Inflammatory macrophage treated with lipopolysaccharide for 4 hours (primary cell): ENCODE results near the gene ZMYND12.

Experiments used
- DNase-seq: peaks from one replicate; pipeline ENCODE4 v3.0.0-alpha.2; 2020

The ZMYND12 gene

DNA sequence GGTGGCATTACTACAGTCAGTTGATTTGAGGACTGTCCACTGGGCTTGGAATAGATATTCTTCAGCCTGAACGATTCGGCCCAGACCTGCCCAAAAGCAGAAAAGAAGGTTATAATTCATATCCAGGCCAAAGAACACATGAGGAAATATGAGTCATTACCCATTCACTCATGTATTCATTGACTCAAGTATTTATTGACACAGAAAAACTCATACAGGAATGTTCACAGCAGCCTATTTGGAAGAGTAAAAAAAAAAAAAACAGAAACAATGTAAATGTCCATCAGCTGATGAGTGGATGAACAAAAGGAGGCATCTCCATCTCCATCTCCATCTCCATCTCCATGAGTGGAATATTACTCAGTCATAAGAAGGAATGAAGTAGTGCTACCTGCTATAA lies 15.9 kb downstream of the ZMYND12 start:
- DNase-seq = no peak

DNA sequence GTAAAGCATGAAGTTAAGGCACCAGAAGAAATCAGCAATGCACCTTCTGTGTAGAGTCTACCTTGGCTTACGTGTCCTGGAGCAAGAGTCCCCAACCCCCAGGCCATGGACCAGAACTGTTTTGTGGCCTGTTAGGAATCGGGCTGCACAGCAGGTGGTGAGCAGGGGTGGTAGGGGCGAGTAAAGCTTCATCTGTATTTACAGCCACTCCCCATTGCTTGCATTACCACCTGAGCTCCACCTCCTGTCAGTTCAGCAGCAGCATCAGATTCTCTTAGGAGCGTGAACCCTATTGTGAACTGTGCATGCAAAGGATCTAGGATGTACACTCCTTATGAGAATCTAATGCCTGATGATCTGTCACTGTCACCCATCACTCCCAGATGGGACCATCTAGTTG lies 21.5 kb downstream of the ZMYND12 start:
- DNase-seq = no peak

DNA sequence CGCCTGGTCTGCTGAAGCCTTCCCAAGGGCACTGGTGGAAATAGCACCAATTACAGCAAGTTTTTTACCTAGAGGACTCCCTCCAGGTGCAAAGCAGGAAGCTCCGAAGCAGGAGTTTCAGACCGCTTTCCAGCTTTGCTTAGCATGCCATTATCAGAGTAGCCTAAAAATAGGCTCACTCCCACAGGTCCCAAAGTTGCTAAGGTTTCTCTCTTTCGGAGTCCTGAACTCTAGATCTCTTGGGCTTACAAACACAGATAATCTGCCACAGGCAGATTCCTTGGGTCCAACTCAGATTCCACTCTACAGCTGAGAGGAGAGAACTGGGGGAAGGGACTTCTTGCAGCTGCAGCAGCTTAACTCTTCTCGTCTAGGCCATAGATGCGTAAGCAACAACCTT lies 22.5 kb downstream of the ZMYND12 start:
- DNase-seq = no peak

- no peak for DNase-seq
These were observed 23.1 kb downstream of the ZMYND12 start for GRCh38 chr1:42432714-42433113.

DNA sequence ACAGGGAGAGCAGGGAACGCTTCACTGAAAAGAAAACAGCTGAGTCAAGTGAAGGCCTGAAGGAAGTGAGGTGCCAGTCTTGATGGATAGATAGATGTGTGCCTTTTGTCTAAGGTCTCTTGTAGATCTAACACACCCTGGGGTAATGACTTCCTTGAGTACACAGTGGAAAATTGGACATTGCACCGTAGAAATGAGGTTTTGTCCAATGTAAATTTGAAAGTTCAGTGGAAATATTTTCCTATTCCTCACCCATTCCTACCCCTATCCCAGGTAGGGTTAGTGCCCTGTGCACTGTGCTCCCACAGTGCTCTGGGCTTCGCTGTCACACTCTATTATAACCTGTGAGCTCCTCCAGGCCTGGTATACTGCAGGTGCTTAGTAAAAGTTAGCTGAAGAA lies 24.3 kb downstream of the ZMYND12 start:
- DNase-seq = no peak

GRCh38 chr1:42430286-42431135 lies 25.3 kb downstream of the ZMYND12 start:
- no peak for DNase-seq

GRCh38 chr1:42429603-42430002 lies 26.2 kb downstream of the ZMYND12 start:
- peak; percentile 5 for DNase-seq

- DNase-seq = no peak
These were observed 28.6 kb downstream of the ZMYND12 start for GRCh38 chr1:42427240-42427639.

DNA sequence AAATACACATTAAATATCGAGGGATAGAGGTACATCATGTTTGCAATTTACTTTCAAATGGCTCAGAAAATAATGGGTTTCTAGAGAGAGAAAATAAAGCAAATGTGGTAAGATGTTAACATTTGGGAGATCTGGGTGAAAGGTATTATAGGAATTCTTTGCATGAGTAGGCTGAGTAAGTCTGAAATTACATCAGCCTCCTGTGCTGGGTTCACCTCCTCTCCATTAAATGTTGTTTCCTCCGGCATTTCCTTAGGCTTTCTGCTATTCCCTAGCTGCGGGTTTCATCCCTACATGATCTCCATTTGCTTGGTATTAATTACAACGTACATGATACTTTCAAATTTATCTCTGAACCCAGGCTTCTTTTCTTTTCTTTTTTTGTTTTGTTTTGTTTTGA lies 31.6 kb downstream of the ZMYND12 start:
- DNase-seq = no peak

- no peak for DNase-seq
These were observed 32.1 kb downstream of the ZMYND12 start for GRCh38 chr1:42423681-42424080.

- DNase-seq = no peak
These were observed 33.1 kb downstream of the ZMYND12 start for GRCh38 chr1:42422737-42423136.

DNA sequence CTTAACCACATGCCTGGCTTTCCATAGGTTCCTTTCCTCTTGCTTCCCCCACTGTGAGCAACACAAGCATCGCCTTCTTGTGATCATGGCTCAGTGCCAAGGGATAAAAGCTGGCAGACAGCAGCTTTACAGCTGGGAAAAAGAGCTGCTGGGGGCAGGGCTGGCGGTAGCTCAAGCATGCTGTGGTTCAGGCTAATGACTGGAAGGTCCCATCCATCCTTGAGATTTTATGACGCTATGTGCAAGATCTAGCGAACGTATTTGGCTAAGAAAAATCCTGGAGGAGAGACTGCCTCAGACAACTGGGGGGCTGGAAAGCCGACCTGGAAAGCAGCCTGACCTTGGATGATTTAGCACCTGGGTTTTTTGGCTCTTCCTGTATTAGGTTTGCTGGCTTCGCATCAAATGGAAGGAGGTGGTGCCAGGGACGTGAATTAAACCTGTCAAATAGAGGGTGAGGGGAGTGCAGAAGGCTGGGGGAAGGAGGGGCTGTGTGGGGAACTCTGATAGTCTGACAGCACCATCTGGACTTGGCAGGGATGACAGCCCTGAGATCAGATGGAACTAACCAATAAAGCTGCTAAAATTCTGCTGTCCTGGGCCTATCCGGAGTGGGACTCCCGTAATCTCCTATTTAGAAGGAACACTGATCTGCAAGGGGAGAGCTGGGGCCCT lies 34.8 kb downstream of the ZMYND12 start:
- no peak for DNase-seq

GRCh38 chr1:42420121-42420520 lies 35.7 kb downstream of the ZMYND12 start:
- no peak for DNase-seq

DNA sequence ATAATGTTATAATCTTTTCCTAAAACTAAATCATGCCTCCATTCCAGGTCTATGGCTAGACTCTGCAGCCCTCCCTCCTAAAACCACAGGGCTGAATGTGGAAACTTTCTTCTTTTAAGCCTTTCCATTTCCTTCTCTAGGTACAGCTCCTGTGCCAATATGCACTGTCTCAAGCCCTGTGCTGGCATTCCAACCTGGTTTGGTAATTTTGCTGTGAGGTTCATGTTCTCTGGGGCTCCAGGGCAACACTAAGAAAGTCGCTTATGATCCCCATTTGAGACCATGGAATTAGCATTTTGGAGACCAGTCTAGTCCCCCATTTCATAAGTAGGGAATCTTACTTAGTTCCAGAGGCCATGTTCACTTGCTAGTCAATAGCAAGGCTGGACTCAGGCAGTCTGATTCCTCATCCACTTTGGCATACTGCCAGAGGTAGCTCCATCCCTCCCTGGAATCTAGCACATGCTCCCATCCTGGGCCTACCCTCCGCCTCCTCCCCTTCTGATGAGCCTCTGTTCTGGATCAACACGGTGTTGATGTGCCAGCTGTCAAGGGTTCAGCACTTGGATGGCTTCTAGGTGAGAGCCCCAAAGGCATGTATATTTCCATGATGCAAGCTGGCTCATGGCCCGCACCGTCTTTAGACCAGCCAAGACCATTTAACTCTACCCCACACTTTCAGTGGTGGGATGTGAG lies 36.5 kb downstream of the ZMYND12 start:
- no peak for DNase-seq

DNA sequence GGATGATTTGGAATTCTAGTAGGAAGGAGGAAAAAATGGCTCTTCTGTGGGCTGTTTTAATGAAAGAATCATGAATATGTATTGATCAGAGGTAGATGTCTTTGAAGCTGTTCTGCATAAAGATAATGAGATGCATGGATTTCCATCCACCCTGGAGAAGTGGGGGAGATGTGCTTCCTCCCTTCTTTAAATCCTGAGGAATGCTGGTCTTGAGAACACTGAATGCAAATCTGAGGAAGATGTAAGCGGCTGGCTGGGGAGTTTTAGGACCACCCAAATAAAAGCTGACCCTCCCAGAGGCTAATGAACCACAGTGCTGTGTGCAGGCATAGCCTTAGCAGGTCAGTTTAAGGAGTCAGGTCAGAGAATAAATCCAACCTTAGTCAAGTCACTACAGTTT lies 37.3 kb downstream of the ZMYND12 start:
- DNase-seq = no peak

DNA sequence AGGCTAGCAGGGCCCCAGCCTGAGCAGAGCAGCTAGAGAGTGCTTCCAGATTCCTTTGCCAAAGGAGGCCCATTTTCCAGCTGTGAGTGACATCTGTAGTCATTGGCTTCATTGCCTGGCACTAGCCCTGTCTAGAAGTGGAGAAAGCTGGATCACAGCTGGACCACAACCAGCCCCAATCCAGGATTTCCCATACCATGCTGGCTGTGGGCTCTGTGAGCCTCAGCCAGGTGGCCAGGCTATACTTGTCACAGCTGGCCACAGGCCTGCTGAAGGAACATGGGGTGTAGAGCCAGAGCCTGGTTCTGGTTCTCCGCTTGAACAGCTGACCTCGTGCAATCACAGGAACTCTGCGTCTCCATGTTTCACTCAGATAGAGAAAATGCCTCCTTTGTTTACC lies 38.7 kb downstream of the ZMYND12 start:
- no peak for DNase-seq

- no peak for DNase-seq
These were observed 41.0 kb downstream of the ZMYND12 start for GRCh38 chr1:42414551-42415496.

DNA sequence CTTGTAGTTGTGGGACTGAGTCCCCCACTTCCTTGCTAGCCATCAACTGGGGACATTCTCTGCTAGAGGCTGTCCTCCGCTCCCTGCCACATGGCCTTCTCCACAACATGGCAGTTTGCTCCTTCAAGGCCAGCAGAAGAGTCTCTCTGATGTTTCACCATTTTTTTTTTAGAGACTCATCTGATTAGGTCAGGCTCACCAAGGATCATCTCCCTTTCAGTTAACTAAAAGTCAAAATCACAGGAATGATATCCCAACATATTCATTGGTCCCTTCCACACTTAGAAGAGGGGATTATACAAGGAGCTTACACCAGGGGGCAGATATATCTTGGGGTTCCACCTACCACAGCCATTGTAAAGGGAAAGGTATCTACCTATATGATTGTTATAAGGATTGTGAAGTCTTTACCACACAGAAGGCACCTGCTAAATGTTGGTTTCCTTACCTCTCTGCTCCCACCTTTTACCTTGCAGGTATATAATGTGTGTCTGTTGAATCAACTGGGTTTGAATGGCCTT lies 51.9 kb downstream of the ZMYND12 start:
- no peak for DNase-seq

GRCh38 chr1:42399315-42400100 lies 56.3 kb downstream of the ZMYND12 start:
- no peak for DNase-seq

DNA sequence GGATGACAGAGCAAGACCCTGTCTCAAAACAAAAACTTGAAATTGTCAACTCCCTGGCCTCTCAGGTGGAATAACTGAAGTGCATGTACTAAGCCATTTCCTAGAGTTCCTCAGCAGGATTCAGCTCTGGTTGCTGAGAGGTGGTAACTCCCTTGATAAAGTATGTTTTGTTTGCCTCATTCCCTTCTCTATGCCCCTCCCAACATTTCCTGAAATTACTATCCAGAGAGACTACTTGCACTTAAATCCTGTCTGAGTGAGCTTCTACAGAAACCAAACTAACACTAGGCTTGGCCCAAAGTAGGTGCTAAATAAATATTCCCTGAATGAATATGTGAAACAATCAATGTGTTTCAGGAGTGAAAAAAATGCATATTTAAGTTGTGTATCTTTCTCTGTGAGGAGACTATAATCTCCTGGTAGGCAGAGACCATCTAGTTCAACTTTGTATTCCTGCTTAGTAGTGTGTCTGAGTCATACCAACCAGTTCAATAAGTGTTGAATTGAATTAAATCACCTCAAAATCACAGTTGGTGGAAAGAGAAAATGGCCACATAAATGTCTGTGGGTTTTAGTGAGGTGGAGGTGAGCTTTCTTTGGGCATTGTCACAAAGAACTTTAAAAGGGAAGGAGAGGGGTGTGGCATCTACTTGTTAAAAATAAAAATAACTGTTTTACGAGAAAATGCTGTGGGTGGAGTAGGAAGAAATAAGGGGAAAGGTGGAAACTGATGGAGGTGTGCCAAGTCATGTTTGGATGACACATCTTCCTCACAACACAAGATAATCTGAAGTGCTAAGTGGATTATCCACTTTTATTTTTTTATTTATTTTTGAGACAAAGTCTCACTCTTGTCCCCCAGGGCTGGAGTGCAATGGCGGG lies 62.6 kb downstream of the ZMYND12 start:
- no peak for DNase-seq

DNA sequence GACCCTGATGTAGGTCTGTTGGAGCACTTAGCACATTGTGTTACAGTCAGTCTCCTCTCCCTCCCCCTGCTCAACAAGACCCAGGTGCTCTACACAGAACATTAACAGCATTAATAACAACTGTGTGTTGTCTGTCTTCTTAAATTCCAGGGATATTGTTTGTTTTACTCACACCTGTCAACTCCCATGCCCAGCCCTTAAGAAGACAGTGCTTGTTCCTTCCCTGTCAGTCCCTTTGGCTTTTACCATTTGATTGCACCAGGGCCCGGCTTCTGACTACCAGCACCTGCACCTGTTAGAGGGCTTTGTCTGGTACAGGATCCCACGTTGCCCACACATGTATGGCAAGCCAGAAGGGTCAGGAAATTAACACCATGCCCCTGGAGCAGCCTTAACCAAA lies 63.6 kb downstream of the ZMYND12 start:
- DNase-seq = no peak
